ENCODE data around the gene MKRN1. TPM values are rescaled to one million over a fixed set of nuclear protein-coding genes. Genes with fewer than 3 reads are reported as not detected.

The MKRN1 gene
- total RNA-seq, 1 experiment from 2014 or later = 68.8 TPM

- no peak overlapping the region for H2AFZ ChIP-seq (ENCODE audit: low read length)
- peak overlapping the region; percentile 98; the same call in 1 of the 2 replicates for H3K4me3 ChIP-seq (ENCODE audit: low read length)
- H3K4me1 ChIP-seq (ENCODE audit: low read length) = peaks cover 30% of the 10 kb centered on the region
- peak overlapping the region; percentile 86 for H3K4me2 ChIP-seq (ENCODE audit: low read depth, low read length, poor library complexity, severe bottlenecking)
- H3K27me3 ChIP-seq (ENCODE audit: low read length) = no peaks in the 10 kb centered on the region
- peaks cover 31% of the 10 kb centered on the region for H4K20me1 ChIP-seq (ENCODE audit: insufficient read depth, low read depth, low read length)
- 0 out of 2 replicates have a peak overlapping the region, but pooled peaks have one; percentile 15 for H3K27ac ChIP-seq (ENCODE audit: low read length)
- H3K9ac ChIP-seq (ENCODE audit: low read length) = peak overlapping the region; percentile 27; the same call in 1 of the 2 replicates
- no peak for DNase-seq
- no peaks in the 10 kb centered on the region; the same call in 1 of the 2 replicates for H3K36me3 ChIP-seq (ENCODE audit: insufficient read depth, low read length)
- no peaks in the 10 kb centered on the region for H3K9me2 ChIP-seq (replicated peaks; ENCODE audit: insufficient read depth, low read length)
- H3K9me3 ChIP-seq (ENCODE audit: low read length) = no peaks in the 10 kb centered on the region
- H3K79me2 ChIP-seq (ENCODE audit: low read length) = peaks cover 72% of the 10 kb centered on the region
Measured at GRCh38 chr7:140476698-140477261, 2.5 kb downstream of the MKRN1 start.

GRCh38 chr7:140475747-140476333 lies 3.5 kb downstream of the MKRN1 start:
- peaks cover 30% of the 10 kb centered on the region for H3K4me1 ChIP-seq (ENCODE audit: low read length)

GRCh38 chr7:140463111-140463510 lies 16.2 kb downstream of the MKRN1 start:
- H3K36me3 ChIP-seq (ENCODE audit: insufficient read depth, low read length) = peaks cover 22% of the 10 kb centered on the region; the same call in 1 of the 2 replicates

More at GRCh38 chr7:140475747-140476333, 3.5 kb downstream of the MKRN1 start:
- Histone ChIP-seq H3K9me3 (ENCODE audit: low read length) (no peaks in the 10 kb centered on the region), H3K9ac (ENCODE audit: low read length) (no peak overlapping the region), H3K9me2 (replicated peaks; ENCODE audit: insufficient read depth, low read length) (no peaks in the 10 kb centered on the region), H3K4me2 (ENCODE audit: low read depth, low read length, poor library complexity, severe bottlenecking) (no peak overlapping the region), H3K79me2 (ENCODE audit: low read length) (peaks cover 81% of the 10 kb centered on the region), H3K27ac (ENCODE audit: low read length) (no peak overlapping the region), H2AFZ (ENCODE audit: low read length) (no peak overlapping the region), H4K20me1 (ENCODE audit: insufficient read depth, low read depth, low read length) (peaks cover 40% of the 10 kb centered on the region), H3K36me3 (ENCODE audit: insufficient read depth, low read length) (peaks cover 3% of the 10 kb centered on the region; the same call in 1 of the 2 replicates), H3K4me3 (ENCODE audit: low read length) (no peak overlapping the region), H3K27me3 (ENCODE audit: low read length) (no peaks in the 10 kb centered on the region)
- DNase-seq = peak; percentile 80

GRCh38 chr7:140458916-140459315 lies 20.4 kb downstream of the MKRN1 start:
- Histone ChIP-seq H3K9ac (ENCODE audit: low read length) (no peak overlapping the region), H2AFZ (ENCODE audit: low read length) (no peak overlapping the region), H3K9me2 (replicated peaks; ENCODE audit: insufficient read depth, low read length) (no peaks in the 10 kb centered on the region), H3K27me3 (ENCODE audit: low read length) (no peaks in the 10 kb centered on the region), H3K4me2 (ENCODE audit: low read depth, low read length, poor library complexity, severe bottlenecking) (no peak overlapping the region), H3K79me2 (ENCODE audit: low read length) (peaks cover 35% of the 10 kb centered on the region), H3K4me3 (ENCODE audit: low read length) (no peak overlapping the region), H4K20me1 (ENCODE audit: insufficient read depth, low read depth, low read length) (0 out of 2 replicates have a peak, but pooled peaks cover 13% of the 10 kb centered on the region), H3K9me3 (ENCODE audit: low read length) (no peaks in the 10 kb centered on the region), H3K27ac (ENCODE audit: low read length) (no peak overlapping the region), H3K4me1 (ENCODE audit: low read length) (peaks cover 3% of the 10 kb centered on the region; the same call in 1 of the 2 replicates), H3K36me3 (ENCODE audit: insufficient read depth, low read length) (peaks cover 40% of the 10 kb centered on the region; the same call in 1 of the 2 replicates)
- DNase-seq = no peak

More at GRCh38 chr7:140463111-140463510, 16.2 kb downstream of the MKRN1 start:
- no peak overlapping the region for H3K9ac ChIP-seq (ENCODE audit: low read length)
- no peaks in the 10 kb centered on the region for H3K9me2 ChIP-seq (replicated peaks; ENCODE audit: insufficient read depth, low read length)
- H3K27ac ChIP-seq (ENCODE audit: low read length) = no peak overlapping the region
- no peaks in the 10 kb centered on the region for H3K4me1 ChIP-seq (ENCODE audit: low read length)
- 0 out of 2 replicates have a peak, but pooled peaks cover 15% of the 10 kb centered on the region for H4K20me1 ChIP-seq (ENCODE audit: insufficient read depth, low read depth, low read length)
- H3K4me2 ChIP-seq (ENCODE audit: low read depth, low read length, poor library complexity, severe bottlenecking) = no peak overlapping the region
- no peaks in the 10 kb centered on the region for H3K9me3 ChIP-seq (ENCODE audit: low read length)
- no peak for DNase-seq
- H2AFZ ChIP-seq (ENCODE audit: low read length) = no peak overlapping the region
- H3K79me2 ChIP-seq (ENCODE audit: low read length) = peaks cover 54% of the 10 kb centered on the region
- H3K27me3 ChIP-seq (ENCODE audit: low read length) = no peaks in the 10 kb centered on the region
- H3K4me3 ChIP-seq (ENCODE audit: low read length) = no peak overlapping the region

GRCh38 chr7:140458201-140458600 lies 21.1 kb downstream of the MKRN1 start:
- 0 out of 2 replicates have a peak, but pooled peaks cover 11% of the 10 kb centered on the region for H4K20me1 ChIP-seq (ENCODE audit: insufficient read depth, low read depth, low read length)
- H3K27me3 ChIP-seq (ENCODE audit: low read length) = no peaks in the 10 kb centered on the region
- H3K36me3 ChIP-seq (ENCODE audit: insufficient read depth, low read length) = peaks cover 40% of the 10 kb centered on the region; the same call in 1 of the 2 replicates
- no peak overlapping the region for H3K27ac ChIP-seq (ENCODE audit: low read length)
- H3K9me2 ChIP-seq (replicated peaks; ENCODE audit: insufficient read depth, low read length) = no peaks in the 10 kb centered on the region
- H3K4me2 ChIP-seq (ENCODE audit: low read depth, low read length, poor library complexity, severe bottlenecking) = no peak overlapping the region
- no peak overlapping the region for H2AFZ ChIP-seq (ENCODE audit: low read length)
- H3K4me3 ChIP-seq (ENCODE audit: low read length) = no peak overlapping the region
- peaks cover 3% of the 10 kb centered on the region; the same call in 1 of the 2 replicates for H3K4me1 ChIP-seq (ENCODE audit: low read length)
- no peaks in the 10 kb centered on the region for H3K9me3 ChIP-seq (ENCODE audit: low read length)
- H3K9ac ChIP-seq (ENCODE audit: low read length) = no peak overlapping the region
- no peak for DNase-seq
- H3K79me2 ChIP-seq (ENCODE audit: low read length) = peaks cover 34% of the 10 kb centered on the region

- H3K9ac ChIP-seq (ENCODE audit: low read length) = no peak overlapping the region
- no peak overlapping the region for H3K4me2 ChIP-seq (ENCODE audit: low read depth, low read length, poor library complexity, severe bottlenecking)
- peaks cover 42% of the 10 kb centered on the region; the same call in 1 of the 2 replicates for H3K36me3 ChIP-seq (ENCODE audit: insufficient read depth, low read length)
- no peaks in the 10 kb centered on the region for H3K9me2 ChIP-seq (replicated peaks; ENCODE audit: insufficient read depth, low read length)
- no peak overlapping the region for H2AFZ ChIP-seq (ENCODE audit: low read length)
- H3K4me1 ChIP-seq (ENCODE audit: low read length) = peaks cover 3% of the 10 kb centered on the region; the same call in 1 of the 2 replicates
- H3K9me3 ChIP-seq (ENCODE audit: low read length) = no peaks in the 10 kb centered on the region
- no peak overlapping the region for H3K27ac ChIP-seq (ENCODE audit: low read length)
- 0 out of 2 replicates have a peak, but pooled peaks cover 11% of the 10 kb centered on the region for H4K20me1 ChIP-seq (ENCODE audit: insufficient read depth, low read depth, low read length)
- H3K4me3 ChIP-seq (ENCODE audit: low read length) = no peak overlapping the region
- DNase-seq = no peak
- peaks cover 23% of the 10 kb centered on the region for H3K79me2 ChIP-seq (ENCODE audit: low read length)
- H3K27me3 ChIP-seq (ENCODE audit: low read length) = no peaks in the 10 kb centered on the region
Measured at GRCh38 chr7:140456551-140457051, 22.7 kb downstream of the MKRN1 start.

GRCh38 chr7:140455743-140456142 lies 23.6 kb downstream of the MKRN1 start:
- peaks cover 3% of the 10 kb centered on the region; the same call in 1 of the 2 replicates for H3K4me1 ChIP-seq (ENCODE audit: low read length)
- DNase-seq = no peak
- H4K20me1 ChIP-seq (ENCODE audit: insufficient read depth, low read depth, low read length) = 0 out of 2 replicates have a peak, but pooled peaks cover 8% of the 10 kb centered on the region
- H3K36me3 ChIP-seq (ENCODE audit: insufficient read depth, low read length) = peaks cover 42% of the 10 kb centered on the region; the same call in 1 of the 2 replicates
- H3K4me3 ChIP-seq (ENCODE audit: low read length) = no peak overlapping the region
- H3K9ac ChIP-seq (ENCODE audit: low read length) = no peak overlapping the region
- no peak overlapping the region for H2AFZ ChIP-seq (ENCODE audit: low read length)
- no peaks in the 10 kb centered on the region for H3K9me2 ChIP-seq (replicated peaks; ENCODE audit: insufficient read depth, low read length)
- no peaks in the 10 kb centered on the region for H3K9me3 ChIP-seq (ENCODE audit: low read length)
- H3K79me2 ChIP-seq (ENCODE audit: low read length) = peaks cover 20% of the 10 kb centered on the region
- H3K27me3 ChIP-seq (ENCODE audit: low read length) = no peaks in the 10 kb centered on the region
- H3K4me2 ChIP-seq (ENCODE audit: low read depth, low read length, poor library complexity, severe bottlenecking) = no peak overlapping the region
- no peak overlapping the region for H3K27ac ChIP-seq (ENCODE audit: low read length)

- DNase-seq = no peak
- Histone ChIP-seq H2AFZ (ENCODE audit: low read length) (no peak overlapping the region), H3K9me2 (replicated peaks; ENCODE audit: insufficient read depth, low read length) (no peaks in the 10 kb centered on the region), H4K20me1 (ENCODE audit: insufficient read depth, low read depth, low read length) (0 out of 2 replicates have a peak, but pooled peaks cover 8% of the 10 kb centered on the region), H3K4me2 (ENCODE audit: low read depth, low read length, poor library complexity, severe bottlenecking) (no peak overlapping the region), H3K36me3 (ENCODE audit: insufficient read depth, low read length) (peaks cover 40% of the 10 kb centered on the region; the same call in 1 of the 2 replicates), H3K27me3 (ENCODE audit: low read length) (no peaks in the 10 kb centered on the region), H3K79me2 (ENCODE audit: low read length) (peaks cover 16% of the 10 kb centered on the region), H3K4me3 (ENCODE audit: low read length) (no peak overlapping the region), H3K9me3 (ENCODE audit: low read length) (no peaks in the 10 kb centered on the region), H3K27ac (ENCODE audit: low read length) (no peak overlapping the region), H3K9ac (ENCODE audit: low read length) (no peak overlapping the region), H3K4me1 (ENCODE audit: low read length) (peaks cover 7% of the 10 kb centered on the region)
Measured at GRCh38 chr7:140454657-140455015, 24.7 kb downstream of the MKRN1 start.

Data from Karpas-422 (cell line).